GM21360 (cell line): ENCODE results near the gene SMTNL1.

Source experiments
- ATAC-seq: cut with Tn5 transposase; IDR thresholded peaks from one replicate; pipeline ENCODE4 v1.9.1; 2021; ENCODE audit warnings: mild to moderate bottlenecking, moderate library complexity; ENCODE audit not compliant: unreplicated experiment

SMTNL1 gene

GRCh38 chr11:57543593-57543992, 6.2 kb downstream of the SMTNL1 start:
- no peak for ATAC-seq

- ATAC-seq: no peak
Measured at GRCh38 chr11:57544566-57544965, 7.2 kb downstream of the SMTNL1 start.

- ATAC-seq: no peak
Measured at GRCh38 chr11:57545883-57546282, 8.5 kb downstream of the SMTNL1 start.

GRCh38 chr11:57546451-57546850, 9.1 kb downstream of the SMTNL1 start:
- ATAC-seq: no peak

- peak; percentile 46 for ATAC-seq
Measured at GRCh38 chr11:57546869-57547475, 9.6 kb downstream of the SMTNL1 start.

- peak; percentile 81 for ATAC-seq
Measured at GRCh38 chr11:57547854-57548377, 10.5 kb downstream of the SMTNL1 start.

- no peak for ATAC-seq
Measured at GRCh38 chr11:57549983-57550382, 12.6 kb downstream of the SMTNL1 start.

GRCh38 chr11:57551941-57552340, 14.5 kb downstream of the SMTNL1 start:
- no peak for ATAC-seq

- ATAC-seq: no peak
Measured at GRCh38 chr11:57552479-57552878, 15.1 kb downstream of the SMTNL1 start.

GRCh38 chr11:57555393-57555792, 18.0 kb downstream of the SMTNL1 start:
- ATAC-seq: no peak

GRCh38 chr11:57556041-57556440, 18.6 kb downstream of the SMTNL1 start:
- ATAC-seq: no peak

- no peak for ATAC-seq
Measured at GRCh38 chr11:57560146-57560545, 22.8 kb downstream of the SMTNL1 start.

GRCh38 chr11:57562596-57562995, 25.2 kb downstream of the SMTNL1 start:
- no peak for ATAC-seq

GRCh38 chr11:57566005-57566904, 28.9 kb downstream of the SMTNL1 start:
- ATAC-seq: peak; percentile 60

- no peak for ATAC-seq
Measured at GRCh38 chr11:57566905-57567514, 29.6 kb downstream of the SMTNL1 start.

GRCh38 chr11:57567515-57568329, 30.3 kb downstream of the SMTNL1 start, which contains the start of gene UBE2L6:
UBE2L6 (minus strand) TSS chr11:57567672; CDS start chr11:57567611, 61 bp downstream.
- peak; percentile 47 for ATAC-seq

GRCh38 chr11:57568330-57568766, 31.0 kb downstream of the SMTNL1 start:
- peak; percentile 70 for ATAC-seq

GRCh38 chr11:57571606-57572005, 34.2 kb downstream of the SMTNL1 start:
- no peak for ATAC-seq

- ATAC-seq: no peak
Measured at GRCh38 chr11:57574061-57574460, 36.7 kb downstream of the SMTNL1 start.

- ATAC-seq: no peak
Measured at GRCh38 chr11:57584341-57584740, 46.9 kb downstream of the SMTNL1 start.

GRCh38 chr11:57585301-57585700, 47.9 kb downstream of the SMTNL1 start:
- no peak for ATAC-seq
